Measurements from ENCODE around the gene CCRL2. TPM values are rescaled to one million over a fixed set of nuclear protein-coding genes. Genes with fewer than 3 reads are reported as not detected.

Gene CCRL2
- total RNA-seq, 2 donors from 2014 or later: 0.41 to 4.4 TPM

GRCh38 chr3:46369151-46369550 lies 37.9 kb upstream of the CCRL2 start:
- Histone ChIP-seq H3K4me3 (no peak overlapping the region), H3K27ac (no peak overlapping the region), H3K27me3 (replicated peaks; ENCODE audit: insufficient read depth) (no peaks in the 10 kb centered on the region), H3K36me3 (no peaks in the 10 kb centered on the region), H3K9me3 (no peaks in the 10 kb centered on the region), H3K4me1 (ENCODE audit: control insufficient read depth in 1 of 2, low read depth in 2 of 2) (no peaks in the 10 kb centered on the region)
- ATAC-seq (ENCODE audit: insufficient number of reproducible peaks, low FRiP score, low read depth): no peak
- no peak for TF ChIP-seq CTCF (IDR thresholded peaks at IDR 0.05)
- no peak for DNase-seq (ENCODE audit: low spot score)

GRCh38 chr3:46369675-46370132 lies 37.4 kb upstream of the CCRL2 start:
- Histone ChIP-seq H3K4me1 (ENCODE audit: control insufficient read depth in 1 of 2, low read depth in 2 of 2) (no peaks in the 10 kb centered on the region), H3K27ac (no peak overlapping the region)
- TF ChIP-seq CTCF (IDR thresholded peaks at IDR 0.05): no peak

GRCh38 chr3:46370839-46371518 lies 36.1 kb upstream of the CCRL2 start, which contains the start of gene CCR5:
TSS of gene CCR5 (plus strand) at chr3:46370946. CDS start at chr3:46372903, 1,957 bp downstream.
- no peak for ATAC-seq (ENCODE audit: insufficient number of reproducible peaks, low FRiP score, low read depth)
- peak within 1 kb of the TSS; percentile 29 for H3K4me3 ChIP-seq

More at GRCh38 chr3:46369675-46370132, 37.4 kb upstream of the CCRL2 start:
- Histone ChIP-seq H3K4me3 (no peak overlapping the region), H3K9me3 (no peaks in the 10 kb centered on the region), H3K27me3 (replicated peaks; ENCODE audit: insufficient read depth) (no peaks in the 10 kb centered on the region), H3K36me3 (no peaks in the 10 kb centered on the region)
- ATAC-seq (ENCODE audit: insufficient number of reproducible peaks, low FRiP score, low read depth) (no peak), DNase-seq (ENCODE audit: low spot score) (no peak)

GRCh38 chr3:46371519-46372340 lies 35.3 kb upstream of the CCRL2 start:
- Histone ChIP-seq H3K27me3 (replicated peaks; ENCODE audit: insufficient read depth) (no peaks in the 10 kb centered on the region), H3K27ac (no peak overlapping the region), H3K4me3 (peak overlapping the region; percentile 29), H3K4me1 (ENCODE audit: control insufficient read depth in 1 of 2, low read depth in 2 of 2) (no peaks in the 10 kb centered on the region), H3K36me3 (no peaks in the 10 kb centered on the region), H3K9me3 (no peaks in the 10 kb centered on the region)
- no peak for ATAC-seq (ENCODE audit: insufficient number of reproducible peaks, low FRiP score, low read depth)
- DNase-seq (ENCODE audit: low spot score): no peak
- no peak for TF ChIP-seq CTCF (IDR thresholded peaks at IDR 0.05)

More at GRCh38 chr3:46370839-46371518, 36.1 kb upstream of the CCRL2 start, which contains the start of gene CCR5:
- no peak for TF ChIP-seq CTCF (IDR thresholded peaks at IDR 0.05)
- Histone ChIP-seq H3K4me1 (ENCODE audit: control insufficient read depth in 1 of 2, low read depth in 2 of 2) (no peaks in the 10 kb centered on the region), H3K27ac (no peak within 1 kb of the TSS), H3K9me3 (no peaks in the 10 kb centered on the region), H3K36me3 (no peaks in the 10 kb centered on the region), H3K27me3 (replicated peaks; ENCODE audit: insufficient read depth) (no peaks in the 10 kb centered on the region)
- DNase-seq (ENCODE audit: low spot score): no peak

All from thoracic aorta (tissue), 2 donors.